Naive thymus-derived CD8-positive, alpha-beta T cell (primary cell): ENCODE results near the gene TET3. TPM values are rescaled to one million over a fixed set of nuclear protein-coding genes. Genes with fewer than 3 reads are reported as not detected.

Source experiments
- ATAC-seq, 2 donors: fragments of 150-1000 bp; cut with Tn5 transposase in 1 of 2; sonication (Bioruptor Pico), chemical (Tn5 transposase) in 1 of 2; 1 replicate in 1 of 2; 2 replicates in 1 of 2; pipeline ENCODE4 v1.10.0; 2021; ENCODE audit warnings: mild to moderate bottlenecking in 2 of 2, moderate library complexity in 2 of 2
- POLR2A ChIA-PET: fragments of 350-600 bp; sonication (Branson Sonifier 250); formaldehyde crosslinking; loops from one replicate; lab custom pipeline; 2021; ENCODE audit warnings: antibody characterized with exemption; lab: Charles Lee
- DNase-seq, 10 donors: peaks; one replicate each; pipeline versions ENCODE4 v3.0.0 to v3.0.0-alpha.2; 2020 to 2022
- H3K27ac Mint-ChIP-seq, 10 donors: one replicate each; pipeline ENCODE4 v1.8.0; 2020 to 2022; ENCODE audit warnings: mild to moderate bottlenecking in 10 of 10, mixed read lengths in 10 of 10, moderate library complexity in 4 of 10, inconsistent platforms in 1 of 10
- H3K27me3 Mint-ChIP-seq, 5 donors: one replicate each; pipeline ENCODE4 v1.8.0; 2021 to 2022; ENCODE audit warnings: mixed read lengths in 5 of 5
- H3K36me3 Mint-ChIP-seq, 3 donors: one replicate each; pipeline ENCODE4 v1.8.0; 2020 to 2022; ENCODE audit warnings: mixed read lengths in 3 of 3, mild to moderate bottlenecking in 2 of 3, inconsistent platforms in 1 of 3
- H3K4me1 Mint-ChIP-seq, 4 donors: one replicate each; pipeline ENCODE4 v1.8.0; 2021 to 2022; ENCODE audit warnings: mixed read lengths in 4 of 4
- H3K4me3 Mint-ChIP-seq, 10 donors: one replicate each; pipeline ENCODE4 v1.8.0; 2020 to 2022; ENCODE audit warnings: mild to moderate bottlenecking in 10 of 10, mixed read lengths in 10 of 10, moderate library complexity in 6 of 10, inconsistent platforms in 1 of 10
- H3K9me3 Mint-ChIP-seq, 9 donors: one replicate each; pipeline ENCODE4 v1.8.0; 2020 to 2022; ENCODE audit warnings: mixed read lengths in 9 of 9, mild to moderate bottlenecking in 3 of 9, inconsistent platforms in 1 of 9, moderate library complexity in 1 of 9
- polyA plus RNA-seq, 3 donors: library from polyadenylated mRNA; unstranded; fragments of 300-500 nt; fragmentation: Illumina TruSeq; gene quantifications; one replicate each; pipeline ENCODE4 v1.2.3, GENCODE V29; 2021
- total RNA-seq, 8 experiments: library from RNA in 2 of 8; stranded (reverse) in 2 of 8; gene quantifications; one replicate each; pipeline ENCODE4 v1.2.3 and lab custom pipeline; 2021 to 2026

Gene TET3
- total and polyA plus RNA-seq, 5 experiments from 2014 or later: 0.46 to 30.5 (median 1.0) TPM

- peak overlapping the region in 7 of 10 donors; percentile 20 to 91 (median 70) for H3K27ac Mint-ChIP-seq
These were observed 16.3 kb upstream of the TET3 start for GRCh38 chr2:73968357-73968937.

GRCh38 chr2:73969356-73969755 is 15.4 kb upstream of the TET3 start:
- POLR2A ChIA-PET: interaction anchor here (0.6 to 3.0 kb wide), 11 partner anchors 10 to 132 kb away, joined by 3 to 22 read pairs (median 4); partner anchors contain the start of gene TET3
- Mint-ChIP-seq H3K9me3 (no peaks in the 10 kb centered on the region), H3K27me3 (no peaks in the 10 kb centered on the region), H3K36me3 (no peaks in the 10 kb centered on the region), H3K4me3 (peak overlapping the region in 8 of 10 donors; percentile 28 to 83 (median 60)), H3K4me1 (peaks cover 39 to 76% (median 73%) of the 10 kb centered on the region in 4 donors), H3K27ac (peak overlapping the region; percentile 3 to 98 (median 90))
- ATAC-seq (no peak), DNase-seq (no peak)

More at GRCh38 chr2:73968357-73968937, 16.3 kb upstream of the TET3 start:
- no peaks in the 10 kb centered on the region for H3K36me3 Mint-ChIP-seq
- DNase-seq (no peak), ATAC-seq (no peak)
- H3K4me1 Mint-ChIP-seq: peaks cover 44 to 81% (median 79%) of the 10 kb centered on the region in 4 donors
- H3K4me3 Mint-ChIP-seq: peak overlapping the region in 5 of 10 donors; percentile 5 to 50 (median 12)
- H3K9me3 Mint-ChIP-seq: peaks cover 0 to 2% (median 0%) of the 10 kb centered on the region in 9 donors
- no peaks in the 10 kb centered on the region for H3K27me3 Mint-ChIP-seq
- POLR2A ChIA-PET: interaction anchor here (0.7 to 1.7 kb wide), 2 partner anchors 19 to 30 kb away, joined by 4 to 5 read pairs; no protein-coding TSS in a partner anchor

GRCh38 chr2:73970141-73970803 is 14.4 kb upstream of the TET3 start:
- Mint-ChIP-seq H3K27ac (peak overlapping the region; percentile 89 to 98 (median 94)), H3K4me3 (peak overlapping the region; percentile 65 to 90 (median 80)), H3K27me3 (no peaks in the 10 kb centered on the region), H3K4me1 (peaks cover 32 to 73% (median 72%) of the 10 kb centered on the region in 4 donors), H3K36me3 (no peaks in the 10 kb centered on the region), H3K9me3 (no peaks in the 10 kb centered on the region)
- ATAC-seq (peak; percentile 11 to 22), DNase-seq (no peak)
- POLR2A ChIA-PET: interaction anchor here (0.7 to 3.0 kb wide), 19 partner anchors 9 to 131 kb away, joined by 3 to 22 read pairs (median 4); partner anchors contain the start of genes DGUOK and TET3

GRCh38 chr2:73970850-73971471 is 13.7 kb upstream of the TET3 start:
- H3K4me3 Mint-ChIP-seq: peak overlapping the region; percentile 65 to 90 (median 80)
- ATAC-seq (peak; percentile 84 to 88), DNase-seq (peak; percentile 39 to 85 (median 72))
- H3K27ac Mint-ChIP-seq: peak overlapping the region; percentile 89 to 98 (median 94)
- H3K4me1 Mint-ChIP-seq: peaks cover 36 to 80% (median 77%) of the 10 kb centered on the region in 4 donors
- no peaks in the 10 kb centered on the region for H3K36me3 Mint-ChIP-seq
- POLR2A ChIA-PET: interaction anchor here (0.8 to 3.0 kb wide), 15 partner anchors 8 to 58 kb away, joined by 3 to 22 read pairs (median 4); partner anchors contain the start of genes DGUOK and TET3
- no peaks in the 10 kb centered on the region for H3K27me3 Mint-ChIP-seq
- H3K9me3 Mint-ChIP-seq: no peaks in the 10 kb centered on the region

GRCh38 chr2:73971722-73972121 is 13.0 kb upstream of the TET3 start:
- peaks cover 36 to 85% (median 80%) of the 10 kb centered on the region in 4 donors for H3K4me1 Mint-ChIP-seq
- H3K9me3 Mint-ChIP-seq: no peaks in the 10 kb centered on the region
- no peaks in the 10 kb centered on the region for H3K36me3 Mint-ChIP-seq
- H3K27me3 Mint-ChIP-seq: no peaks in the 10 kb centered on the region
- DNase-seq (no peak), ATAC-seq (no peak)
- POLR2A ChIA-PET: interaction anchor here (0.8 to 3.0 kb wide), 11 partner anchors 8 to 44 kb away, joined by 3 to 22 read pairs (median 5); partner anchors contain the start of gene DGUOK
- H3K4me3 Mint-ChIP-seq: peak overlapping the region; percentile 65 to 90 (median 80)
- H3K27ac Mint-ChIP-seq: peak overlapping the region; percentile 89 to 98 (median 94)

GRCh38 chr2:73972846-73973245 is 11.9 kb upstream of the TET3 start:
- no peak for DNase-seq
- peak overlapping the region in 8 of 10 donors; percentile 7 to 77 (median 46) for H3K27ac Mint-ChIP-seq
- no peak for ATAC-seq
- H3K27me3 Mint-ChIP-seq: no peaks in the 10 kb centered on the region
- peaks cover 41 to 84% (median 82%) of the 10 kb centered on the region in 4 donors for H3K4me1 Mint-ChIP-seq
- no peaks in the 10 kb centered on the region for H3K9me3 Mint-ChIP-seq
- H3K36me3 Mint-ChIP-seq: no peaks in the 10 kb centered on the region
- POLR2A ChIA-PET: interaction anchor here (1.2 kb wide), 1 partner anchor 10 kb away, joined by 7 read pairs; no protein-coding TSS in a partner anchor
- peak overlapping the region in 4 of 10 donors; percentile 12 to 57 (median 26) for H3K4me3 Mint-ChIP-seq

GRCh38 chr2:73975731-73976130 is 9.0 kb upstream of the TET3 start:
- H3K27me3 Mint-ChIP-seq: no peaks in the 10 kb centered on the region
- H3K9me3 Mint-ChIP-seq: no peaks in the 10 kb centered on the region
- H3K4me3 Mint-ChIP-seq: peak overlapping the region in 2 of 10 donors; percentile 4 to 20
- no peaks in the 10 kb centered on the region for H3K36me3 Mint-ChIP-seq
- H3K4me1 Mint-ChIP-seq: peaks cover 34 to 85% (median 80%) of the 10 kb centered on the region in 4 donors
- no peak for DNase-seq
- peak overlapping the region in 7 of 10 donors; percentile 16 to 73 (median 49) for H3K27ac Mint-ChIP-seq
- POLR2A ChIA-PET: interaction anchor here (0.6 to 1.2 kb wide), 3 partner anchors 42 to 1088 kb away, joined by 3 read pairs; partner anchors contain the start of gene MOB1A
- no peak for ATAC-seq

- peak overlapping the region in 7 of 10 donors; percentile 8 to 69 (median 45) for H3K4me3 Mint-ChIP-seq
- peak overlapping the region in 9 of 10 donors; percentile 62 to 92 (median 80) for H3K27ac Mint-ChIP-seq
- H3K27me3 Mint-ChIP-seq: no peaks in the 10 kb centered on the region
- ATAC-seq (no peak), DNase-seq (no peak)
- POLR2A ChIA-PET: interaction anchor here (1.2 kb wide), 2 partner anchors 43 to 202 kb away, joined by 3 read pairs; partner anchors contain the start of gene MOB1A
- H3K36me3 Mint-ChIP-seq: no peaks in the 10 kb centered on the region
- H3K4me1 Mint-ChIP-seq: peaks cover 37 to 85% (median 80%) of the 10 kb centered on the region in 4 donors
- H3K9me3 Mint-ChIP-seq: no peaks in the 10 kb centered on the region
These were observed 7.9 kb upstream of the TET3 start for GRCh38 chr2:73976803-73977202.

GRCh38 chr2:73977466-73977865 is 7.2 kb upstream of the TET3 start:
- H3K27me3 Mint-ChIP-seq: no peaks in the 10 kb centered on the region
- H3K27ac Mint-ChIP-seq: peak overlapping the region in 9 of 10 donors; percentile 56 to 92 (median 80)
- ATAC-seq (no peak), DNase-seq (no peak)
- POLR2A ChIA-PET: no interaction called here
- H3K4me1 Mint-ChIP-seq: peaks cover 41 to 84% (median 82%) of the 10 kb centered on the region in 4 donors
- H3K4me3 Mint-ChIP-seq: peak overlapping the region in 7 of 10 donors; percentile 12 to 69 (median 45)
- H3K9me3 Mint-ChIP-seq: no peaks in the 10 kb centered on the region
- no peaks in the 10 kb centered on the region for H3K36me3 Mint-ChIP-seq

GRCh38 chr2:73979021-73979420 is 5.7 kb upstream of the TET3 start:
- Mint-ChIP-seq H3K4me1 (peaks cover 45 to 86% (median 85%) of the 10 kb centered on the region in 4 donors), H3K36me3 (no peaks in the 10 kb centered on the region), H3K27ac (peak overlapping the region; percentile 53 to 98 (median 94)), H3K27me3 (no peaks in the 10 kb centered on the region), H3K4me3 (peak overlapping the region; percentile 64 to 90 (median 80)), H3K9me3 (no peaks in the 10 kb centered on the region)
- ATAC-seq (peak; percentile 84 to 92), DNase-seq (peak; percentile 40 to 87 (median 78))
- POLR2A ChIA-PET: interaction anchor here (0.5 to 2.9 kb wide), 7 partner anchors 8 to 479 kb away, joined by 3 to 22 read pairs (median 4); partner anchors contain the start of genes DGUOK, MOB1A and WBP1

GRCh38 chr2:73979686-73980085 is 5.0 kb upstream of the TET3 start:
- Mint-ChIP-seq H3K36me3 (no peaks in the 10 kb centered on the region), H3K27me3 (no peaks in the 10 kb centered on the region)
- ATAC-seq: no peak

More at GRCh38 chr2:73979686-73980085, 5.0 kb upstream of the TET3 start:
- H3K9me3 Mint-ChIP-seq: no peaks in the 10 kb centered on the region
- POLR2A ChIA-PET: interaction anchor here (0.5 to 2.9 kb wide), 7 partner anchors 9 to 479 kb away, joined by 3 to 22 read pairs (median 4); partner anchors contain the start of genes DGUOK and WBP1
- peaks cover 45 to 86% (median 84%) of the 10 kb centered on the region in 4 donors for H3K4me1 Mint-ChIP-seq
- peak overlapping the region; percentile 53 to 98 (median 94) for H3K27ac Mint-ChIP-seq
- peak in 1 of 10 donors; percentile 9 for DNase-seq
- H3K4me3 Mint-ChIP-seq: peak overlapping the region; percentile 3 to 90 (median 80)
